GM21390 (cell line): ENCODE measurements around the gene APBA1.
"Not testable (repeated sequence)": the region's sequence is repeated elsewhere in the genome, so short reads cannot be mapped to it uniquely, and the experiment has no call there.

Experiments used
- ATAC-seq: cut with Tn5 transposase; IDR thresholded peaks from one replicate; pipeline ENCODE4 v1.9.1; 2021; ENCODE audit not compliant: unreplicated experiment

Gene APBA1

GRCh38 chr9:69609156-69609555 is 63.0 kb downstream of the APBA1 start:
- ATAC-seq, result no peak

- ATAC-seq, result no peak
Measured at GRCh38 chr9:69606089-69606488, 66.1 kb downstream of the APBA1 start.

GRCh38 chr9:69605406-69605805 is 66.8 kb downstream of the APBA1 start:
- ATAC-seq, result no peak

GRCh38 chr9:69604568-69605219 is 67.5 kb downstream of the APBA1 start:
- no peak for ATAC-seq

- ATAC-seq, result no peak
Measured at GRCh38 chr9:69603656-69604055, 68.5 kb downstream of the APBA1 start.

- ATAC-seq, result no peak
Measured at GRCh38 chr9:69602773-69603172, 69.4 kb downstream of the APBA1 start.

GRCh38 chr9:69601698-69602097 is 70.5 kb downstream of the APBA1 start:
- no peak for ATAC-seq

GRCh38 chr9:69600314-69601047 is 71.7 kb downstream of the APBA1 start:
- ATAC-seq, result no peak

- no peak for ATAC-seq
Measured at GRCh38 chr9:69599232-69599971, 72.8 kb downstream of the APBA1 start.

- not testable (repeated sequence) for ATAC-seq
Measured at GRCh38 chr9:69596906-69597305, 75.3 kb downstream of the APBA1 start.

GRCh38 chr9:69594180-69594579 is 78.0 kb downstream of the APBA1 start:
- ATAC-seq, result no peak

GRCh38 chr9:69593756-69594155 is 78.4 kb downstream of the APBA1 start:
- no peak for ATAC-seq

GRCh38 chr9:69593301-69593700 is 78.9 kb downstream of the APBA1 start:
- ATAC-seq, result no peak

GRCh38 chr9:69590266-69590665 is 81.9 kb downstream of the APBA1 start:
- ATAC-seq, result no peak

GRCh38 chr9:69589156-69589555 is 83.0 kb downstream of the APBA1 start:
- ATAC-seq, result no peak

- no peak for ATAC-seq
Measured at GRCh38 chr9:69585571-69585970, 86.6 kb downstream of the APBA1 start.

GRCh38 chr9:69584759-69585158 is 87.4 kb downstream of the APBA1 start:
- ATAC-seq, result no peak

- no peak for ATAC-seq
Measured at GRCh38 chr9:69583645-69584234, 88.4 kb downstream of the APBA1 start.

- no peak for ATAC-seq
Measured at GRCh38 chr9:69582544-69583297, 89.5 kb downstream of the APBA1 start.

GRCh38 chr9:69582018-69582417 is 90.2 kb downstream of the APBA1 start:
- no peak for ATAC-seq
